Neutrophil (primary cell): ENCODE results near the gene HACE1.
"Not testable (repeated sequence)": the region's sequence is repeated elsewhere in the genome, so short reads cannot be mapped to it uniquely, and the experiment has no call there.

Experiments used
- H3K27ac ChIP-seq: fragments of 200-600 bp; sonication (generic); 2 replicates; pipeline ENCODE4 v1.5.1; 2016; ENCODE audit warnings: mild to moderate bottlenecking, moderate library complexity
- H3K27me3 ChIP-seq: fragments of 200-600 bp; sonication (generic); 2 replicates; pipeline ENCODE4 v1.6.0; 2016; ENCODE audit warnings: mild to moderate bottlenecking
- H3K36me3 ChIP-seq: fragments of 200-600 bp; sonication (generic); 2 replicates; pipeline ENCODE4 v1.5.1; 2017
- H3K4me1 ChIP-seq, 2 experiments: fragments of 200-600 bp in 1 of 2; sonication (generic) in 1 of 2; 1 replicate in 1 of 2; 2 replicates in 1 of 2; pipeline versions ENCODE4 v1.5.1 to v1.6.1; 2013 to 2016; ENCODE audit warnings: low read depth in 1 of 2, low read length in 1 of 2, mild to moderate bottlenecking in 1 of 2, moderate library complexity in 1 of 2; ENCODE audit not compliant: control insufficient read depth in 1 of 2, insufficient read depth in 1 of 2
- H3K4me3 ChIP-seq, 2 experiments: fragments of 200-600 bp in 1 of 2; sonication (generic) in 1 of 2; 1 replicate in 1 of 2; 2 replicates in 1 of 2; pipeline ENCODE4 v1.5.1; 2013 to 2016; ENCODE audit warnings: low read depth in 1 of 2, low read length in 1 of 2, mild to moderate bottlenecking in 1 of 2, moderate library complexity in 1 of 2
- H3K9me3 ChIP-seq: fragments of 200-600 bp; sonication (generic); 2 replicates; pipeline ENCODE4 v1.5.1; 2016
- TF ChIP-seq, protein P1 (sequence below): fragments of 200-600 bp; sonication (generic); IDR thresholded peaks from 2 replicates; pipeline ENCODE4 v1.5.1; 2016; ENCODE audit warnings: antibody characterized with exemption

Gene HACE1

DNA sequence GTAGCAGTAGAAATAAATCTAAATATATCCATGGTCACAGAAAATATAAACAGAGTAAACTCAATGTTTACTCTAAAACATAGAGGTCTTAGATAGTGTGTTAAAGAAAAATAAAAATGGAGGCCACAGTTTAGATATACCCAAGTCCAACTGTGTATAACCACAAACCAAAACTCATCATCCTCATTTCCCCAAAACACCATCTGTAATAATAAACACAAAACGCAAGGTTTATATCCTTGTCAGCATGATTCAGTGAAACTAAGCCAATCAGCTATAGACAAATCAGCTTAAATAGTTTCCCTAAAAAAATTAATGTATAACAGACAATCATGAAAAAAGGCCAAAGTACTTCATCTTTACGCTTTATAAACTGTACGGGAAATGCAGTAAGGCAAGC, 2.7 kb upstream of the HACE1 start:
- H3K4me1 ChIP-seq = peaks cover 8 to 11% of the 10 kb centered on the region in 2 experiments

DNA sequence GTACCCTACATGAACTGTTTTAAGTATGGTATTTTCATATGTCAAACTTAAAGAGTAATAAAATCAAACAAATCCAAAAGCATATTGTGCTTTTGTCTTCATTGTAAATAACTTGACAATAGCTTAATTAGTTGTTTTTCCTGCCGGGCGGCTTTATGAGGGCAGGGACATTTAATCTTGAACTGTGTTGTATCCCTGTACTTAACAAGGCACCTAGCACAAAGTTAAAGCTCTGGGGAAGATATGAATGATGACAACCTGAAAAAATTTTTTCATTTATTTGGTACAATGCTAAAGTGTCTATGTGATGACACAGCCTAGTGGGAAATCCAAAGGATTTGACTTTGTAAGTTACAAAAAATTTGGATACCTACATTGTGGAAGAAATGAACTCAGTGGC, 502 bp upstream of the HACE1 start:
- Histone ChIP-seq H3K27me3 (peaks cover 42% of the 10 kb centered on the region), H3K4me3 (peak overlapping the region; percentile 72 to 76), H3K27ac (no peak overlapping the region), H3K4me1 (peaks cover 8 to 11% of the 10 kb centered on the region in 2 experiments), H3K36me3 (no peaks in the 10 kb centered on the region), H3K9me3 (no peaks in the 10 kb centered on the region)
- TF ChIP-seq, protein P1, sequence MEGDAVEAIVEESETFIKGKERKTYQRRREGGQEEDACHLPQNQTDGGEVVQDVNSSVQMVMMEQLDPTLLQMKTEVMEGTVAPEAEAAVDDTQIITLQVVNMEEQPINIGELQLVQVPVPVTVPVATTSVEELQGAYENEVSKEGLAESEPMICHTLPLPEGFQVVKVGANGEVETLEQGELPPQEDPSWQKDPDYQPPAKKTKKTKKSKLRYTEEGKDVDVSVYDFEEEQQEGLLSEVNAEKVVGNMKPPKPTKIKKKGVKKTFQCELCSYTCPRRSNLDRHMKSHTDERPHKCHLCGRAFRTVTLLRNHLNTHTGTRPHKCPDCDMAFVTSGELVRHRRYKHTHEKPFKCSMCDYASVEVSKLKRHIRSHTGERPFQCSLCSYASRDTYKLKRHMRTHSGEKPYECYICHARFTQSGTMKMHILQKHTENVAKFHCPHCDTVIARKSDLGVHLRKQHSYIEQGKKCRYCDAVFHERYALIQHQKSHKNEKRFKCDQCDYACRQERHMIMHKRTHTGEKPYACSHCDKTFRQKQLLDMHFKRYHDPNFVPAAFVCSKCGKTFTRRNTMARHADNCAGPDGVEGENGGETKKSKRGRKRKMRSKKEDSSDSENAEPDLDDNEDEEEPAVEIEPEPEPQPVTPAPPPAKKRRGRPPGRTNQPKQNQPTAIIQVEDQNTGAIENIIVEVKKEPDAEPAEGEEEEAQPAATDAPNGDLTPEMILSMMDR = no peak

More for the DNA sequence above, 2.7 kb upstream of the HACE1 start:
- Histone ChIP-seq H3K9me3 (no peaks in the 10 kb centered on the region), H3K27me3 (peaks cover 56% of the 10 kb centered on the region), H3K4me3 (no peak overlapping the region), H3K36me3 (no peaks in the 10 kb centered on the region), H3K27ac (no peak overlapping the region)
- TF ChIP-seq, protein P1 = no peak

DNA sequence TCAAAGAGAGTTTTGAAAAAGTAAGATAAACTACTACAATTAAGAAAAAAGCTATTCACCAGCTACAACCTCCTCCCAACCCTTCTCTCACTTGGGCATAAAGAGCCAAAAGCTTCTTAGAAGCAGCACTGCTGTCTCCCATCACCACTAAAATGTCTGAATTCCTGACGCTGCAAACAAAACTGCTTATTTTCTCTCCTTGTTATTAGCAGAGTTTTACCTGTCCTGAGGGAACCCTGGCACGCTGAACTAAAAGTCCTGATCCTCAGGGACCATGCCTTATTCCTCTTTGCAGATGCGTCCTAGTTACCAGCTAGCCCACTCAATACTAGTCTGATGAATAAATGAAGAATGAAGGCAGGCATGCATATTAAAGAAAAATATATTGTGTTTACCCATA, 1.1 kb downstream of the HACE1 start:
- Histone ChIP-seq H3K9me3 (no peaks in the 10 kb centered on the region), H3K4me1 (peaks cover 8 to 11% of the 10 kb centered on the region in 2 experiments), H3K27me3 (peaks cover 29% of the 10 kb centered on the region), H3K4me3 (peak overlapping the region in 1 of 2 experiments; percentile 72), H3K36me3 (no peaks in the 10 kb centered on the region), H3K27ac (no peak overlapping the region)
- TF ChIP-seq, protein P1 = no peak

DNA sequence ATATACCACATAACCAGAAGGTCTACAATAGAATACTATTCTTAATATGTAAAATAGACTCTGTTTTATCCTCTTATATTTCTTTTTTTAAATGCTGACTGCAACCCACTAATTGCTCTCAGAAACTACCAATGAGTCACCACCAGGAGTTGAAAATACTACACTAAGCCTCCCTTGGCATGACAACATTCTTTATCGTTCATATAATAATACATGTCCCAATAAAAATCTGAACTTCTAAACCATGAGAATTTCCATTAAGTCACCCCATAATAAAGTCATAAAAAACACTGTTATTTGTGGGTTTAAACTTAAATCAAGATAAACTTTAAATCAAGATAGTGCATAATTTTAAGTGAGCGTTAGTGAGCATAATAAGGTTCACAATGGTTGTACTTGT, 4.2 kb downstream of the HACE1 start:
- Histone ChIP-seq H3K9me3 (no peaks in the 10 kb centered on the region), H3K27ac (no peak overlapping the region), H3K4me1 (peaks cover 8 to 11% of the 10 kb centered on the region in 2 experiments), H3K4me3 (no peak overlapping the region), H3K27me3 (peaks cover under 1% of the 10 kb centered on the region), H3K36me3 (peaks cover 6% of the 10 kb centered on the region)
- TF ChIP-seq, protein P1 = no peak

DNA sequence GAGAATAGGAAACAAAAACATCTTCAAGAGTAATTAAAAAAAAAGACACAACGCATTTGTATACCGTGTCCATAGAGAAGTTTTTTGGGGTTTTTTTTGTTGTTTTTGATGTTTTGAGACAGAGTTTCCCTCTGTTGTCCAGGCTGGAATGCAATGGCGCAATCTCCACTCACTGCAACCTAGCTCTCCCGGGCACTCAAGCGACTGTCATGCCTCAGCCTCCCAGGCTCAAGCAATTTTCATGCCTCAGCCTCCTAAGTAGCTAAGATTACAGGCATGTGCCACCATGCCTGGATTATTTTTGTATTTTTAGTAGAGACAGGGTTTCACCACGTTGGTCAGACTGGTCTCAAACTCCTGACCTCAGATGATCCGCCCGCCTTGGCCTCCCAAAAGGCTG, 12.0 kb downstream of the HACE1 start:
- peaks cover 21% of the 10 kb centered on the region for H3K36me3 ChIP-seq
- H3K4me3 ChIP-seq, H3K9me3 ChIP-seq, H3K4me1 ChIP-seq, H3K27ac ChIP-seq, H3K27me3 ChIP-seq: not testable (repeated sequence)

DNA sequence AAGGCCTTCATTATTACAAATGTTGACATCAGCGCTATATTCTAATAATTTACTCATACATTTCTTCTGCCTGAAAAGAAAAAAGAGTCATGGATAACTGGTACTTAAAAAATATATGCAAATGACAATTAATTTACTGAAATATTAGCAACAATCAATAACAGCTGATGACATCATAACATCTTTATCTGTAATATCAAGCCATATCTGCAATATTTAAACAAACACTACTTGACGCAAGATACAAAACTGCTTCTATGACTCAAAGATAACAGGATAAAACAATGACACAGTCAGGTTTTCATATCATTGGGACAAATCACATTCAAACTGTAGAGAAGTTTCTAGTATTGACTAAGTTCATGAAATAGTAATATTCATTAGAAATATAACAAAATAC, 16.5 kb downstream of the HACE1 start:
- peaks cover 0 to 3% of the 10 kb centered on the region in 2 experiments for H3K4me1 ChIP-seq
- TF ChIP-seq, protein P1 = no peak
- no peaks in the 10 kb centered on the region for H3K27me3 ChIP-seq
- no peak overlapping the region for H3K4me3 ChIP-seq
- no peak overlapping the region for H3K27ac ChIP-seq
- no peaks in the 10 kb centered on the region for H3K9me3 ChIP-seq
- H3K36me3 ChIP-seq = peaks cover 13% of the 10 kb centered on the region
